PC-3 (cell line): ENCODE data around the gene SLC2A4RG. TPM values are rescaled to one million over a fixed set of nuclear protein-coding genes. Genes with fewer than 3 reads are reported as not detected.

ENCODE experiments used
- ATAC-seq: fragments of 200-7000 bp; cut with Tn5 transposase; 2 replicates; pipeline ENCODE4 v1.9.1; 2020; ENCODE audit warnings: mild to moderate bottlenecking, moderate library complexity
- BruUV-seq: library from RNA; stranded (reverse); fragments of 400-500 nt; replicated peaks from 2 replicates; lab custom pipeline; 2021; lab: Mats Ljungman, UMichigan
- CTCF ChIA-PET: fragments of 300-600 bp; sonication (Branson Sonifier 250); formaldehyde crosslinking; loops from one replicate; lab custom pipeline; 2022; ENCODE audit warnings: antibody characterized with exemption; lab: Charles Lee
- POLR2A ChIA-PET: fragments of 300-600 bp; sonication (Branson Sonifier 250); formaldehyde crosslinking; loops from one replicate; lab custom pipeline; 2022; ENCODE audit warnings: antibody characterized with exemption; ENCODE audit not compliant: unreplicated experiment; lab: Charles Lee
- DNase-seq: peaks from one replicate; pipeline ENCODE4 v3.0.0-alpha.2; 2015
- H2AFZ ChIP-seq: fragments of 300-600 bp; sonication (generic); 2 replicates; pipeline ENCODE4 v1.6.0; 2016; ENCODE audit warnings: antibody characterized with exemption, low read length
- H3F3A ChIP-seq: fragments of 300-600 bp; sonication (generic); one replicate; pipeline ENCODE4 v1.6.0; 2017; ENCODE audit warnings: antibody characterized with exemption, low read length, control low read depth, mild to moderate bottlenecking; ENCODE audit not compliant: unreplicated experiment
- H3K27ac ChIP-seq: fragments of 300-600 bp; sonication (generic); 2 replicates; pipeline ENCODE4 v1.5.1; 2016; ENCODE audit warnings: mild to moderate bottlenecking, low read length
- H3K27me3 ChIP-seq: fragments of 300-600 bp; sonication (generic); 2 replicates; pipeline ENCODE4 v1.6.1; 2016; ENCODE audit warnings: low read length, mixed read lengths
- H3K36me3 ChIP-seq: fragments of 300-600 bp; sonication (generic); 2 replicates; pipeline ENCODE4 v1.6.1; 2016; ENCODE audit warnings: low read depth, mixed run types, low read length, mixed read lengths
- H3K4me1 ChIP-seq: fragments of 300-600 bp; sonication (generic); 2 replicates; pipeline ENCODE4 v1.5.1; 2016; ENCODE audit warnings: low read length; ENCODE audit not compliant: insufficient read depth
- H3K4me2 ChIP-seq: fragments of 300-600 bp; sonication (generic); 2 replicates; pipeline ENCODE4 v1.6.0; 2016; ENCODE audit warnings: low read length
- H3K4me3 ChIP-seq: fragments of 300-600 bp; sonication (generic); 2 replicates; pipeline ENCODE4 v1.5.1; 2016; ENCODE audit warnings: mild to moderate bottlenecking, low read length, mixed read lengths
- H3K79me2 ChIP-seq: fragments of 300-600 bp; sonication (generic); 2 replicates; pipeline ENCODE4 v1.6.1; 2017; ENCODE audit warnings: low read length, mixed read lengths
- H3K9ac ChIP-seq: fragments of 300-600 bp; sonication (generic); 2 replicates; pipeline ENCODE4 v1.6.0; 2016; ENCODE audit warnings: mild to moderate bottlenecking, low read length
- H3K9me2 ChIP-seq: fragments of 300-600 bp; sonication (generic); replicated peaks from 2 replicates; pipeline ENCODE4 v1.6.1; 2016; ENCODE audit warnings: mixed run types, low read length, mixed read lengths
- H3K9me3 ChIP-seq: fragments of 300-600 bp; sonication (generic); 2 replicates; pipeline ENCODE4 v1.6.1; 2016; ENCODE audit warnings: low read length, mixed read lengths
- H4K20me1 ChIP-seq: fragments of 300-600 bp; sonication (generic); 2 replicates; pipeline ENCODE4 v1.6.1; 2016; ENCODE audit warnings: low read length, mixed read lengths
- CTCF ChIP-seq: fragments of 300-600 bp; sonication (generic); conservative IDR thresholded peaks from 2 replicates; pipeline ENCODE4 v1.5.1; 2017; ENCODE audit warnings: antibody characterized with exemption, low read depth, mild to moderate bottlenecking, low read length
- EZH2 ChIP-seq: fragments of 300-600 bp; sonication (generic); IDR thresholded peaks from one replicate; pipeline ENCODE4 v1.6.1; 2017; ENCODE audit warnings: antibody characterized with exemption, mild to moderate bottlenecking, low read length; ENCODE audit not compliant: unreplicated experiment
- EZH2phosphoT487 ChIP-seq: fragments of 300-600 bp; sonication (generic); IDR thresholded peaks from 2 replicates; pipeline ENCODE4 v1.6.1; 2018; ENCODE audit warnings: mild to moderate bottlenecking, antibody characterized with exemption, low read length, borderline replicate concordance
- intact Hi-C: fragments of 100-400 bp; cut with micrococcal nuclease; formaldehyde crosslinking; loops from 2 replicates; pipeline ENCODE4 v1.9.0; 2023
- total RNA-seq: library from RNA; depleted of rRNA; stranded (reverse); fragments of >200 nt; gene quantifications from 2 replicates; pipeline ENCODE4 v1.2.3, GENCODE V29; 2014

Gene SLC2A4RG
- total RNA-seq, 1 experiment from 2014 or later: 116 TPM

- DNase-seq (no peak), ATAC-seq (no peak)
- Histone ChIP-seq H3K36me3 (peaks cover 8% of the 10 kb centered on the region), H4K20me1 (no peaks in the 10 kb centered on the region), H3K9me3 (no peaks in the 10 kb centered on the region), H3K9ac (no peak overlapping the region), H3F3A (no peaks in the 10 kb centered on the region), H3K4me1 (no peaks in the 10 kb centered on the region), H3K27me3 (no peaks in the 10 kb centered on the region), H3K27ac (no peak overlapping the region), H2AFZ (no peak overlapping the region), H3K9me2 (no peaks in the 10 kb centered on the region), H3K4me2 (no peak overlapping the region), H3K79me2 (no peaks in the 10 kb centered on the region), H3K4me3 (no peak overlapping the region)
- CTCF ChIA-PET: interaction anchor here (0.6 kb wide), 1 partner anchor 24 kb away, joined by 3 read pairs; no protein-coding TSS in a partner anchor
- no peak for TF ChIP-seq EZH2
- no peak for TF ChIP-seq CTCF
- TF ChIP-seq EZH2phosphoT487: no peak
- POLR2A ChIA-PET: no interaction called here
- BruUV-seq: no TSS peak
- intact Hi-C loops: no loop called here
Measured at GRCh38 chr20:63748070-63748933, 8.7 kb downstream of the SLC2A4RG start.

- H3K27ac ChIP-seq: no peak overlapping the region
- CTCF ChIA-PET: no interaction called here
- no peak overlapping the region for H3K4me2 ChIP-seq
- H3F3A ChIP-seq: no peaks in the 10 kb centered on the region
- no peaks in the 10 kb centered on the region for H3K79me2 ChIP-seq
- no peaks in the 10 kb centered on the region for H3K9me3 ChIP-seq
- no peaks in the 10 kb centered on the region for H3K4me1 ChIP-seq
- peaks cover 2% of the 10 kb centered on the region; the same call in 1 of the 2 replicates for H3K36me3 ChIP-seq
- no peak overlapping the region for H3K4me3 ChIP-seq
- H3K27me3 ChIP-seq: no peaks in the 10 kb centered on the region
- no peak for DNase-seq
- no TSS peak for BruUV-seq
- no peak overlapping the region for H2AFZ ChIP-seq
- no peak for TF ChIP-seq EZH2
- TF ChIP-seq CTCF: no peak
- TF ChIP-seq EZH2phosphoT487: no peak
- no peak overlapping the region for H3K9ac ChIP-seq
- no peaks in the 10 kb centered on the region for H3K9me2 ChIP-seq
- ATAC-seq: no peak
- intact Hi-C loops: no loop called here
- H4K20me1 ChIP-seq: no peaks in the 10 kb centered on the region
- POLR2A ChIA-PET: interaction anchor here (0.7 kb wide), 1 partner anchor 42 kb away, joined by 3 read pairs; no protein-coding TSS in a partner anchor
Measured at GRCh38 chr20:63748934-63749270, 9.3 kb downstream of the SLC2A4RG start.
